GM18951 (cell line): ENCODE measurements around the gene PAX6.
"Not testable (repeated sequence)": the region's sequence is repeated elsewhere in the genome, so short reads cannot be mapped to it uniquely, and the experiment has no call there.

Experiments used
- POLR2A ChIP-seq: IDR thresholded peaks from 4 replicates; pipeline ENCODE4 v1.6.1; 2011; ENCODE audit warnings: mild to moderate bottlenecking; ENCODE audit not compliant: insufficient read length, insufficient read depth; ENCODE audit errors: extremely low read depth
- in situ Hi-C: fragments of 300-500 bp; cut with MboI; formaldehyde crosslinking; loops from one replicate; pipeline ENCODE4 v1.12.0; 2022; ENCODE audit warnings: low sequenced_read_pairs, mixed read lengths, inconsistent platforms; ENCODE audit not compliant: unreplicated experiment

The PAX6 gene

GRCh38 chr11:31780078-31780477 is 31.0 kb downstream of the PAX6 start:
- TF ChIP-seq POLR2A = no peak
- in situ Hi-C loops = no loop called here

DNA sequence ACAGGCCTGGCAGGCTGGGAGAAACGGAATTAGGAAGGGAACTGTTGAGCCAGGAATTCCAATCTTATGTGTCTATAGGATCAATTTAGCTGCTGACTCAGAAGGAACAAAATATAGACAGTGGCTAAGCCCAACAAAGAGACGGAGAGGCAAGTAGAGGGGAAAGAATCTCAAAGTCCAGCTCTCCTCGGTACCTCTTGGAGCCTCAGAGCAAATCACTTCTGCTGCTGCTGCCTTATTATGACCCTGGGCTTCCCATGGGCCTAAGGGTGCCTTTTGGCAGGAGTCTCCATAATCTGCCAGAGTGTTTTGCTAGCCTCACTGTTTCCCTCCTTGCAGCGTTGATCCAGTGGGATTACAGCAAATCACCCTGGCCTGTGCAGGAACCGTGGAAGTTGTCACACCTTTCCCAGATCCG is 31.7 kb downstream of the PAX6 start:
- in situ Hi-C loops = no loop called here
- TF ChIP-seq POLR2A = no peak

GRCh38 chr11:31772412-31772811 is 38.7 kb downstream of the PAX6 start:
- TF ChIP-seq POLR2A = no peak
- in situ Hi-C loops = no loop called here

DNA sequence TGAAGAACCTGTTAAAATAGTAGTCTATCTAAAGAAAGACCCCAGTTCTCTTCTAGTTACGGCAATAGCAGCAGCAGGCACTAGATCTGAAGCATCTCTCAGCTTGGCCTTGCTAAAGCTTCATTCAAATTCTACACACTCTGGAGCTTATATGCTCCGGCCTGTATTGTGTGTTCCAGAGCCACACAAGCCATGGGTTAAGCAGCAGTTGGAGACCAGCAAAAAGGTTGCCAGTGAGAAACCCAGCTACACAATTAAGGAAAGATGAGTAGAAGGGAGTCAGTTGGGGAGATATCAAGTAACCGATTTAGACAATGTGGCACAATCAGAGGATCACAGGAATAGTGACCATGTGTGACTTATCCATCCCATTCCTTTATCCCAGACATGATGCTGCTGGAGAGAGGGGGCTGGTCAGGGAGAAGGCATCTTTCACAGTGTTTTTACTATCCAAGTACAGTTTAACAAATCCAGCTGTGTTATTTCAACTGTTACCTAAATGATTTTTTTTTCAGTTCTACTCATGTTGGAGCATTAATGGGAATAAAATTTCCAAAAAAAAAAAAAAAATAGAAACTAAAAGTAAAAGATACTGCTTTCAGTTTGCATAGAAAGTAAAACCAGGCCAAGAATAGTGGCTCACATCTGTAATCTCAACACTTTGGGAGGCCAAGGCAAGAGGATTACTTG is 41.0 kb downstream of the PAX6 start:
- no peak for TF ChIP-seq POLR2A
- in situ Hi-C loops = no loop called here

GRCh38 chr11:31768749-31769640 is 42.1 kb downstream of the PAX6 start:
- no peak for TF ChIP-seq POLR2A
- in situ Hi-C loops = no loop called here

DNA sequence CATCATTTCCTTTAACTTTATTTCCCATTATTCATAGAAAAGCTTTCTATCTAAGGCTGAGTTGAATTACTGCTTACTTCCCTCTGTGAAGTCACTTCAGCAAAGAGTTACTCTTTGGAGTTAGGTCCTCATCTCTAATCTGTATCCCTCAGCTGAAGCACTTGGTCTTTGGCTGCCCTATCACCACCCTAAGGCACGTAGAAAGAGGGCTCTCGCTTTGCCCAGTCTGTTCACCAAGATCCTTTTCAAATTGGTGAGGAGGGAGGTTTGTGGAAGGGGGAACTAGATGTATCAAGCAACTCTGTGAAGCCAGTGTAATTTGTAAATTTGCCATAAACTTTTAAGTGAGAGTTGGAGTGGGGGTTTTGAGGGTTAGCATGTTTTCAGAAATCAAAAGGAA is 43.4 kb downstream of the PAX6 start:
- in situ Hi-C loops = no loop called here

DNA sequence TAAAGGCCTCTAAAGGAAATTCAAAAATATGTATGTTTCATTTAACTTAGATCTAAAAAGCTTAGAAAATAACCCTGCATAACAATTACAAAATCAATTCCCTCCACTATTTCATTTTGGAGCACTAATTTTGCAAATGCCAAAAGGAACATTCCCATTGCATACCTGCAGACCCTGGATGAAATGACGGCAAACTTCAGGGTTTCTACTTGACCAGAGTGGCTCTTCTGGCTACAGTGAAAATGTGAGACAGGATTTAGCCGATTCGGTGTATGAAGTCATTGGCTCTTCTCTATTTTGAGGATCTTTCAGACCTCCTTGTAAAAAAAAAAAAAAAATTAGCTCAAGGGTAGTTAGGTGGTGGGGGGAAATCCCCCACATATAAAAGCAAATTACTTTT is 44.1 kb downstream of the PAX6 start:
- in situ Hi-C loops = no loop called here
- no peak for TF ChIP-seq POLR2A

More for the DNA sequence above, 43.4 kb downstream of the PAX6 start:
- no peak for TF ChIP-seq POLR2A

GRCh38 chr11:31764766-31765165 is 46.4 kb downstream of the PAX6 start:
- in situ Hi-C loops = no loop called here

DNA sequence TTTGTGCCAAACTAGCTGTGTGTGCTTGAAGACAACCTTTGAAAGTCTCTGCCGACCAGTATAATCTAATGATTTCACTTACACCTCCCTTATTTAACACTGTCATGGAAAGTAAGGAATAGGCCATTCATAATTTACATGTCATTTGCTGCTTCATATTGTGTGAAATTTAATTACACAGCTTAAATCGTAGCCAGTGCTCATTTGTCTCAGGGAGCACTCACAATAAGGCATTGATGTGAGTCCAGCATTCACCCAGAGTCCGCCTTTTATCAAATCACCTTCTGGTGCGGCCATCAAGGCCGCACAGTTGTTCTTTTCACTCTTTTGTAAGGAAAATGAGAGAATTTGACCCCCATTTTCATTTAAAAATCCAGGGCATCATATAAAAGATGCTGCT is 46.9 kb downstream of the PAX6 start:
- in situ Hi-C loops = no loop called here
- TF ChIP-seq POLR2A = no peak

More at GRCh38 chr11:31764766-31765165, 46.4 kb downstream of the PAX6 start:
- no peak for TF ChIP-seq POLR2A

DNA sequence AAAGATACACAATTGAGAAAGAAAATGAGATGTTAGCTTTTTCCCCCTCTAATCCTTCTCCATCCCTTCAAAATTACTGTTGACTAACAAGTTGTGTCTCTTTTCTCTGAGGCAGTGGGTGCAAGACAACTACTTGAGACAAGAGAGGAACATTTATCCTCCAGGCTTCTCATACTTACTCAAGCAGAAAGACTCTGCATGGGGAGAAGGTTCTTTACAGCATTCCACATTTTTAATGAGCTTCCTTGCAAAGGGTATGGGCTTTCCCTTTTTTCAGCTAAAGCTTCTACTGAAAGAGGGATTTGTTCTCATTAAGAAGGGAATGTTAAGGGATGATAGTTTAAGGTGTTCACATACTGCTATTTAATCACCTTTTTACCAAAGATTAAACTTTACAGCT is 47.8 kb downstream of the PAX6 start:
- no peak for TF ChIP-seq POLR2A
- in situ Hi-C loops = no loop called here

DNA sequence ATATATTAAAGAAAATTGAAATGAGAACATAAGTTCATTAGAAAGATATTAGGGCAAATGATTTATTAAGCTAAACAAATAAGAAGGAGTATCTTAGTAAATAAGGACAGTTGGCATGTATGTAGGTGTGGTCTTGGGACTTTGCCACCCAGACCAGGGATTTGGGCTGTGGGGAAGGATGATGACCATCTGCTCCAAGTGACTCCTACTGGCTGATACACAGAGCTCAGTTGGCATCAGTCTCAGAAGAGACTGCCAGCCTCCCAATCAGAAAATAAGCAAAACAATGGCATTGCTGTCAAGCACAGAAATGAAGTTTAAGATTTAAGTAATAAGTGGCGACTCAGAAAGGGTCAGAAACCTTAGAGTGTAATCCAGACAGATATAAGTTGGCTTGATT is 49.5 kb downstream of the PAX6 start:
- TF ChIP-seq POLR2A = no peak
- in situ Hi-C loops = no loop called here

DNA sequence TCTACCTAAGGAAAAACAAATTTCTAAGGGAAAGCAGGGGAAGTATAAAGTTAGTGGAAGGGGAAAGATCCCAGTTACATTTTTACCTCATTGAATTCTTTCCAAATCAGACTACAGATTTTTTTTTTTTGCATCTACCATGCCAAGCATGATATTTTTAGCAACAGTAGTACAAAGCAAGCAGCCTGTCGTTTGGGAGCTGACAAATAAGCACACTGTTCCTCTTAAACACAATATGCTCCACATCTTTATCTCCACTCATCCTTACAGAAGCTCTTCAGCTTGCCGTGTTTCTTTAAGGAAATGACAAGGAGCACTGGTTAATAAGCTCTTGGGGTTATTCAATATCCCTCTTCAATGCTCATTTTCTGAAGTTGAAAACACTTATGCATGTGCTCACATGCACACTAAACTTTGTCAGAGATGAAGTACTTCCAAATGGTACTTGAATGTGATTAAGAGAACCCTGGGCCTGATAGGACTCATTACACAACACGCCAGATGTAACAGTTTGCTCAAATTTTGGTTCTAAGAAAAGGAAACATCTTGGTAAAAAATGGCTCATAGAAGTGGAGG is 53.8 kb downstream of the PAX6 start:
- in situ Hi-C loops = no loop called here
- no peak for TF ChIP-seq POLR2A

DNA sequence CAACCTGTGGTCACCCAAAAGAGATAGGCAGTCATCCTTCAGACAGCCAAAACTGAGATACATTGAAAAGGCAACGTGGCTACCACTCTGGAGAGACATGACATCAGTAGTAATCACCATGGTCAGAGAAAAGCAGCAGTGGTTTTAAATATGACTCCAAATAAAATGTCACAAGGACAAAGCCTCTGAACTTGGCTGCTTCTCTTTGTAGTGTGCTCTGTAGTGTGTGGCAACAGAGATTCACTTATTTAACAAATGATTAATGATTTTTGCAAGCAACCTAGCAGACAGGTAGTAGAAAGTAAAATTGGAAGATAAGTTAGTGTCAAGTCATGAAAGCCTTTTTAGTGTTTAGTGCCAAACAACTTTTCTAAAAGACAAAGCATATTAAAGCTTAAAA is 63.5 kb downstream of the PAX6 start:
- no peak for TF ChIP-seq POLR2A

GRCh38 chr11:31740731-31741368 is 70.3 kb downstream of the PAX6 start:
- in situ Hi-C loops = not testable (repeated sequence)

More for the DNA sequence above, 63.5 kb downstream of the PAX6 start:
- in situ Hi-C loops = no loop called here

- TF ChIP-seq POLR2A = no peak
- in situ Hi-C loops = no loop called here
Measured at GRCh38 chr11:31740131-31740530, 71.0 kb downstream of the PAX6 start.
